ENCODE data around the gene PNPT1.

- no peak for TF ChIP-seq POLR2A (IDR thresholded peaks at IDR 0.05)
- TF ChIP-seq CTCF (IDR thresholded peaks at IDR 0.05): no peak
Measured at GRCh38 chr2:55609938-55610578, 83.6 kb downstream of the PNPT1 start.

All from testis (tissue), 2 donors.